ENCODE results near the gene SATB2.

Gene SATB2

GRCh38 chr2:199440118-199440517, 17.6 kb downstream of the SATB2 start:
- H3K79me2 ChIP-seq (ENCODE audit: control insufficient read depth, low read length) = no peaks in the 10 kb centered on the region
- no peaks in the 10 kb centered on the region for H3K9me2 ChIP-seq (replicated peaks; ENCODE audit: control insufficient read depth, low read length)
- no peaks in the 10 kb centered on the region for H4K20me1 ChIP-seq (ENCODE audit: control insufficient read depth, insufficient read depth, low read depth, low read length)
- no peaks in the 10 kb centered on the region for H3K36me3 ChIP-seq (ENCODE audit: control insufficient read depth, low read length)
- H3K4me2 ChIP-seq (ENCODE audit: low read length) = no peak overlapping the region
- H3K27ac ChIP-seq (ENCODE audit: low read depth, low read length) = no peak overlapping the region
- H3F3A ChIP-seq (ENCODE audit: control insufficient read depth, insufficient read depth) = no peaks in the 10 kb centered on the region
- H3K27me3 ChIP-seq (ENCODE audit: control insufficient read depth, low read length) = no peaks in the 10 kb centered on the region
- TF ChIP-seq CTCF (IDR thresholded peaks at IDR 0.05; ENCODE audit: low read depth, low read length, poor library complexity, severe bottlenecking) (no peak), EZH2phosphoT487 (IDR thresholded peaks at IDR 0.05; ENCODE audit: borderline replicate concordance, low read length) (no peak)
- H3K9me3 ChIP-seq (ENCODE audit: control insufficient read depth, insufficient read depth, low read length) = no peaks in the 10 kb centered on the region
- H3K4me1 ChIP-seq (ENCODE audit: control insufficient read depth, low read length) = no peaks in the 10 kb centered on the region
- H3K4me3 ChIP-seq (ENCODE audit: low read length) = no peak overlapping the region

- Histone ChIP-seq H3K79me2 (ENCODE audit: control insufficient read depth, low read length) (no peaks in the 10 kb centered on the region), H3K9me3 (ENCODE audit: control insufficient read depth, insufficient read depth, low read length) (no peaks in the 10 kb centered on the region), H3K4me3 (ENCODE audit: low read length) (no peak overlapping the region), H3K4me2 (ENCODE audit: low read length) (no peak overlapping the region), H3K27me3 (ENCODE audit: control insufficient read depth, low read length) (no peaks in the 10 kb centered on the region), H4K20me1 (ENCODE audit: control insufficient read depth, insufficient read depth, low read depth, low read length) (no peaks in the 10 kb centered on the region), H3K27ac (ENCODE audit: low read depth, low read length) (no peak overlapping the region), H3F3A (ENCODE audit: control insufficient read depth, insufficient read depth) (no peaks in the 10 kb centered on the region), H3K9me2 (replicated peaks; ENCODE audit: control insufficient read depth, low read length) (no peaks in the 10 kb centered on the region), H3K36me3 (ENCODE audit: control insufficient read depth, low read length) (no peaks in the 10 kb centered on the region), H3K4me1 (ENCODE audit: control insufficient read depth, low read length) (no peaks in the 10 kb centered on the region)
- TF ChIP-seq CTCF (IDR thresholded peaks at IDR 0.05; ENCODE audit: low read depth, low read length, poor library complexity, severe bottlenecking) (no peak), EZH2phosphoT487 (IDR thresholded peaks at IDR 0.05; ENCODE audit: borderline replicate concordance, low read length) (no peak)
Observed at GRCh38 chr2:199439542-199439941, 18.2 kb downstream of the SATB2 start.

GRCh38 chr2:199439066-199439465, 18.7 kb downstream of the SATB2 start:
- Histone ChIP-seq H3K27me3 (ENCODE audit: control insufficient read depth, low read length) (no peaks in the 10 kb centered on the region), H3K79me2 (ENCODE audit: control insufficient read depth, low read length) (no peaks in the 10 kb centered on the region), H3K4me1 (ENCODE audit: control insufficient read depth, low read length) (no peaks in the 10 kb centered on the region)

More at GRCh38 chr2:199439066-199439465, 18.7 kb downstream of the SATB2 start:
- no peaks in the 10 kb centered on the region for H3K36me3 ChIP-seq (ENCODE audit: control insufficient read depth, low read length)
- no peaks in the 10 kb centered on the region for H4K20me1 ChIP-seq (ENCODE audit: control insufficient read depth, insufficient read depth, low read depth, low read length)
- H3K4me2 ChIP-seq (ENCODE audit: low read length) = no peak overlapping the region
- H3K27ac ChIP-seq (ENCODE audit: low read depth, low read length) = no peak overlapping the region
- no peaks in the 10 kb centered on the region for H3K9me3 ChIP-seq (ENCODE audit: control insufficient read depth, insufficient read depth, low read length)
- H3F3A ChIP-seq (ENCODE audit: control insufficient read depth, insufficient read depth) = no peaks in the 10 kb centered on the region
- H3K9me2 ChIP-seq (replicated peaks; ENCODE audit: control insufficient read depth, low read length) = no peaks in the 10 kb centered on the region
- no peak for TF ChIP-seq EZH2phosphoT487 (IDR thresholded peaks at IDR 0.05; ENCODE audit: borderline replicate concordance, low read length)
- TF ChIP-seq CTCF (IDR thresholded peaks at IDR 0.05; ENCODE audit: low read depth, low read length, poor library complexity, severe bottlenecking) = no peak
- no peak overlapping the region for H3K4me3 ChIP-seq (ENCODE audit: low read length)
